ENCODE data around the gene GPANK1.

Gene GPANK1

DNA sequence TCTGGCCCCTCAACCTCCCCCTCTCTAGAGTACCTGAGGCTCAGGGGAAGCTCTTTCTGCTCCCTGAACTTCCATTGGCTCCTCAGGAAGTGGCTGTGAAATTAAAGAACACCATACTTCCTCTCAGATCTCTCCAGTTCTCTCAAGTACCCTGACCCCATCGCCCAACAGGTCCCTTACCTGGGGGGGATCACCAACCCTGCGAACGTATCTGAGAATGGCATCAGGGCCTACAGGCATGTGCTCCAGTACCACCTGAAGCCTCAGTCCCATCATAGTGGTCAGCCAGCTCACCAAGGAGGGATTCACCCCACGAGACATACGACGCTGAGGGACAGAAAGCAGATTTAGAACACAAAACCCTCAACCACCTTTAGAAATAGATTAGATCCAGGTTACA is 24.2 kb downstream of the GPANK1 start:
- Histone ChIP-seq H3K9ac (ENCODE audit: low read length) (no peak overlapping the region), H3K4me1 (ENCODE audit: control insufficient read depth, insufficient read depth, low read length) (no peaks in the 10 kb centered on the region), H3K27me3 (ENCODE audit: control insufficient read depth, insufficient read depth, low read length) (no peaks in the 10 kb centered on the region), H3K36me3 (ENCODE audit: control insufficient read depth, insufficient read depth, low read length) (peaks cover 35% of the 10 kb centered on the region), H3K4me3 (ENCODE audit: low read length) (no peak overlapping the region), H3K9me3 (ENCODE audit: control insufficient read depth, low read length) (no peaks in the 10 kb centered on the region)

DNA sequence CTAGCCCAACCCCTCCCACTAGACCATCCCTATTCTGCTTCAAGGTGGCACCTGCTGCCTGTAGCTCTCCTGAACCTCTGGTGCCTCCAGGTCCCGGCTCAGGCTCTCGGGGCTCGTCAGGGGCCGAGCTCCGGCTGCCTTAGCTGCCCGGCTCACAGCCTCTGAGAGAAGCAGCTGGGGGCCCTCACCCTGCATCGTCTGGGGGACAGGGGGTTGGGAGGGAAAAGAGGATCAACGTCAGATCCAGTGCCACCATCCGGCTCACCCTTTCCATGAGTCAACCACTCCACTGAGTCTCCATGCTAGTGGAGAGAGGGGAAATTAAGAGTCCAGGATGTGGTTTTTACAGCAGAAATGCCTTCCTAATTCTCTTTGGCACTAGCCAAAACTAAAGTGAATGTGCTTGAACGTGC is 25.3 kb downstream of the GPANK1 start:
- no peak overlapping the region for H3K9ac ChIP-seq (ENCODE audit: low read length)
- H3K4me1 ChIP-seq (ENCODE audit: control insufficient read depth, insufficient read depth, low read length), result no peaks in the 10 kb centered on the region
- H3K9me3 ChIP-seq (ENCODE audit: control insufficient read depth, low read length), result no peaks in the 10 kb centered on the region
- H3K36me3 ChIP-seq (ENCODE audit: control insufficient read depth, insufficient read depth, low read length), result peaks cover 25% of the 10 kb centered on the region
- no peaks in the 10 kb centered on the region for H3K27me3 ChIP-seq (ENCODE audit: control insufficient read depth, insufficient read depth, low read length)
- no peak overlapping the region for H3K4me3 ChIP-seq (ENCODE audit: low read length)

DNA sequence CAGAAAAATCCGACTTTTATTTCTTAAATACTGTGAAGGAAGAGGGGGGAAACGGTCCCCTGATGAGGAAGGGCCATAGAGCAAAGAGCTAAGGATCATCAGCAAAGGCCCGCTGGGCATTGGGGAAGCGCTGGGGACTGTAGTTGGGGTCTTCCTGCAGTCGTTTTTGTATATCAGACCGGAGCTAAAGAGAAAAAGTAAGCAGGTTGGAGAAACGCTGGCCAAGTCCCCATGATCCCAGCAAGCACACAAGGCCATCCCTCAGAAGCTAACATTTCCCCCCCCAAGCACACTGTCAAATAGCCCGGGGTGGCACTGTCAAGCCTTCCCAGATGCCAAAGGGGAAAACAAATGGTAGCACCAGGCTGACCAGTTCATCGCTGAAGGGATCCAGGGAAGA is 25.8 kb downstream of the GPANK1 start:
- H3K36me3 ChIP-seq (ENCODE audit: control insufficient read depth, insufficient read depth, low read length), result peaks cover 22% of the 10 kb centered on the region
- no peak overlapping the region for H3K9ac ChIP-seq (ENCODE audit: low read length)
- H3K4me3 ChIP-seq (ENCODE audit: low read length), result no peak overlapping the region
- H3K4me1 ChIP-seq (ENCODE audit: control insufficient read depth, insufficient read depth, low read length), result no peaks in the 10 kb centered on the region
- no peaks in the 10 kb centered on the region for H3K9me3 ChIP-seq (ENCODE audit: control insufficient read depth, low read length)
- H3K27me3 ChIP-seq (ENCODE audit: control insufficient read depth, insufficient read depth, low read length), result no peaks in the 10 kb centered on the region

DNA sequence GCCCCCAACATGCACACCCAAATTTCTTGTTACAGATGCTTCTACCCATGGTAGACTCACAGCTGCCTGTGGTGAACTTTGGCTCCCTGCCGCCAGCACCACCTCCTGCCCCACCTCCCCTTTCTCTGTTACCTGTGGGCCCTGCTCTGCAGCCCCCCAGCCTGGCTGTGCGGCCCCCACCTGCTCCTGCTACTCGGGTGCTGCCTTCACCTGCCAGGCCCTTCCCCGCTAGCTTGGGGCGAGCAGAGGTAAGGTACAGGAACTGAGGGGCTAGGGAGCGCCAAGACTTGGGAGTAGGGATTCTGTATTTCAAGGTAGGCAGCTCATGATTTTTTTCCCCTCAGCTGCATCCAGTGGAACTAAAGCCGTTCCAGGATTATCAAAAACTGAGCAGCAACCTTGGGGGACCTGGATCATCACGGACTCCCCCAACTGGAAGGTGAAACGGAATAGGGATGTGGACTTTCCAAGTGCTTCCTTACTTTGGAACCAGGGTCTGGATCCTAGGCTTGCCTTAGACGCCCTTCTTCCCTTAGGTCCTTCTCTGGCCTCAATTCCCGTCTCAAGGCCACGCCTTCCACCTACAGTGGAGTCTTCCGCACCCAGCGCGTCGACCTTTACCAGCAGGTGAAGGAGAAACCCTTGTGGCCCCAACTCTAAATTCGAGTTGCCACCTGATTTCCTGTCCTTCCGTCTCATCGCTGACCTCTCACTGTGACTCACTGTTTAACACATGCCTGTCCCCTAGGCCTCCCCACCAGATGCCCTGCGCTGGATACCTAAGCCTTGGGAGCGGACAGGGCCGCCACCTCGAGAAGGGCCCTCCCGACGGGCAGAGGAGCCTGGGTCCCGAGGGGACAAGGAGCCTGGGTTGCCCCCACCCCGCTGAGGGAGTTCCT is 27.9 kb downstream of the GPANK1 start:
- H3K4me3 ChIP-seq (ENCODE audit: low read length), result no peak overlapping the region
- no peaks in the 10 kb centered on the region for H3K4me1 ChIP-seq (ENCODE audit: control insufficient read depth, insufficient read depth, low read length)
- peaks cover 20% of the 10 kb centered on the region for H3K36me3 ChIP-seq (ENCODE audit: control insufficient read depth, insufficient read depth, low read length)
- H3K27me3 ChIP-seq (ENCODE audit: control insufficient read depth, insufficient read depth, low read length), result no peaks in the 10 kb centered on the region
- H3K9ac ChIP-seq (ENCODE audit: low read length), result no peak overlapping the region
- no peaks in the 10 kb centered on the region for H3K9me3 ChIP-seq (ENCODE audit: control insufficient read depth, low read length)

DNA sequence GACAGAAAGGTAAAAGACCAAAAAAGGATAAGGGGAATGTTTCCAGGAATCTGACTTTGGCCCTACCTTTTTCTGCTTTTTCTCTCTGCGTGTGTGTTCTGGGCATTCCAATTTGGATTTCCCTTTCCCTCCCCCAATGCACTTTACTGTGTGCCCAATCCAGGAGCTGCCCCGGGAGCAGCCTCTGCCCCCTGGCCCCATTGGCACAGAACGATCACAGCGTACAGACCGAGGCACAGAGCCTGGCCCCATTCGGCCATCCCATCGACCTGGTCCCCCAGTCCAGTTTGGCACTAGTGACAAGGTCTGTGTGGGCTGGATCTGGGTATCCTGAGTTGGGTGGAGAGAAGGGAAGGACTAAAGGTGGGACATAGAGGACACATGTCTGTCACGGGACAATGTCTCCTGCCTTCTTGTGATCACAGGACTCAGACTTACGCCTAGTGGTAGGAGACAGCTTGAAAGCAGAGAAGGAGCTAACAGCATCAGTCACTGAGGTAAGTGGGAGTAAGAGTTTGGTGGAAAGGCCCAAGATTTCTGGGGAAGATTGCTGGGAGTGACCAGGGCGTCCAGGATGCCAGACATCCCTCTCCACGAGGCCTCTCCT is 29.7 kb downstream of the GPANK1 start:
- Histone ChIP-seq H3K36me3 (ENCODE audit: control insufficient read depth, insufficient read depth, low read length) (peaks cover 22% of the 10 kb centered on the region), H3K4me3 (ENCODE audit: low read length) (no peak overlapping the region), H3K4me1 (ENCODE audit: control insufficient read depth, insufficient read depth, low read length) (no peaks in the 10 kb centered on the region), H3K27me3 (ENCODE audit: control insufficient read depth, insufficient read depth, low read length) (no peaks in the 10 kb centered on the region), H3K9me3 (ENCODE audit: control insufficient read depth, low read length) (no peaks in the 10 kb centered on the region), H3K9ac (ENCODE audit: low read length) (no peak overlapping the region)

DNA sequence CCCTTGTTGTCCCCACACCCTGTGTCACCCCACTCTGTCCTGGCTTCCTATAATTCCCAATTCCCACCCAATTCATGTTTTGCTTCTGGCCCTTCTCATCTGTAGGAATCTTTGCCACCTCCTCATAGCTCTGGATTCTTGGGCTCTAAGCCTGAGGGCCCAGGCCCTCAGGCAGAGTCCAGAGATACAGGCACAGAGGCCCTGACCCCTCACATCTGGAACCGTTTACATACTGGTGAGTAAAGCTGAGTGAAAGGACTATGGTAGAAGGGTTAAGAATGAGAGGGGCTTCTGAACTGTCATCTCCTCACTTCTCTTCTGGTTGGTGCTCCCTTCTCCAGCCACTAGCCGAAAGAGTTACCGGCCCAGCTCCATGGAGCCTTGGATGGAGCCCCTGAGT is 30.7 kb downstream of the GPANK1 start:
- Histone ChIP-seq H3K4me1 (ENCODE audit: control insufficient read depth, insufficient read depth, low read length) (no peaks in the 10 kb centered on the region), H3K9me3 (ENCODE audit: control insufficient read depth, low read length) (no peaks in the 10 kb centered on the region), H3K27me3 (ENCODE audit: control insufficient read depth, insufficient read depth, low read length) (no peaks in the 10 kb centered on the region), H3K36me3 (ENCODE audit: control insufficient read depth, insufficient read depth, low read length) (peaks cover 13% of the 10 kb centered on the region), H3K4me3 (ENCODE audit: low read length) (no peak overlapping the region), H3K9ac (ENCODE audit: low read length) (no peak overlapping the region)

DNA sequence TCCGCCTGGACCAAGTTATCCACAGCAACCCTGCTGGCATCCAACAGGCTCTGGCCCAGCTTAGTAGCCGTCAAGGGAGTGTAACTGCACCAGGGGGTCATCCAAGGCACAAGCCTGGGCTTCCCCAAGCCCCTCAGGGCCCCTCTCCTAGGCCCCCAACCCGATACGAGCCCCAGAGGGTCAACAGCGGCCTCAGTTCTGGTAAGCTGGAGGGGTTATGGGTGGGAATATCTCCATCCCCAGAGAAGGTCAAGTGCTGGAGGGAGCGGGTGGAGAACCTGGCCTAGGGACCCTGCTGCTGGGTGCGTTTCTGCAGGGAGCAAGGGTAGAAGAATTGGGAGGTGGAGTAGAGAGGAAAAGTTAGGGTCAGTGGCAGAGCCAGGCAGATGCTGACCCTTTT is 31.4 kb downstream of the GPANK1 start:
- H3K36me3 ChIP-seq (ENCODE audit: control insufficient read depth, insufficient read depth, low read length), result peaks cover 12% of the 10 kb centered on the region
- no peaks in the 10 kb centered on the region for H3K9me3 ChIP-seq (ENCODE audit: control insufficient read depth, low read length)
- H3K4me3 ChIP-seq (ENCODE audit: low read length), result no peak overlapping the region
- no peaks in the 10 kb centered on the region for H3K27me3 ChIP-seq (ENCODE audit: control insufficient read depth, insufficient read depth, low read length)
- no peaks in the 10 kb centered on the region for H3K4me1 ChIP-seq (ENCODE audit: control insufficient read depth, insufficient read depth, low read length)
- no peak overlapping the region for H3K9ac ChIP-seq (ENCODE audit: low read length)

DNA sequence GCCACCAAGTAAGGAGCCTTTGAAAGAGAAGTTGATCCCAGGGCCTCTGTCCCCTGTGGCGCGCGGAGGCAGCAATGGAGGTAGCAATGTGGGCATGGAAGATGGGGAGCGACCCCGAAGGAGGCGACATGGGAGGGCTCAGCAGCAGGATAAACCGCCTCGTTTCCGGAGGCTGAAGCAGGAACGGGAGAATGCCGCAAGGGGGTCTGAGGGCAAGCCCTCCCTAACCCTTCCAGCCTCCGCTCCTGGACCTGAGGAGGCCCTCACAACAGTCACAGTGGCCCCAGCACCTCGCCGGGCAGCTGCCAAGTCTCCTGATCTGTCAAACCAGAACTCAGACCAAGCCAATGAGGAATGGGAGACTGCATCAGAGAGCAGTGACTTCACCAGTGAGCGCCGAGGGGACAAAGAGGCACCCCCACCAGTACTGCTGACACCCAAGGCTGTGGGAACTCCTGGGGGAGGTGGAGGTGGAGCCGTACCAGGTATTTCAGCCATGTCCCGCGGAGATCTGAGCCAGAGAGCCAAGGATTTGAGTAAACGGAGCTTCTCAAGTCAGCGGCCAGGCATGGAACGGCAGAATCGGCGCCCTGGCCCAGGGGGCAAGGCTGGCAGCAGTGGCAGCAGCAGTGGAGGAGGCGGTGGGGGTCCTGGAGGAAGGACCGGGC is 32.4 kb downstream of the GPANK1 start:
- H3K36me3 ChIP-seq (ENCODE audit: control insufficient read depth, insufficient read depth, low read length), result peaks cover 17% of the 10 kb centered on the region
- no peak overlapping the region for H3K9ac ChIP-seq (ENCODE audit: low read length)
- H3K27me3 ChIP-seq (ENCODE audit: control insufficient read depth, insufficient read depth, low read length), result no peaks in the 10 kb centered on the region
- no peaks in the 10 kb centered on the region for H3K4me1 ChIP-seq (ENCODE audit: control insufficient read depth, insufficient read depth, low read length)
- H3K4me3 ChIP-seq (ENCODE audit: low read length), result no peak overlapping the region
- H3K9me3 ChIP-seq (ENCODE audit: control insufficient read depth, low read length), result no peaks in the 10 kb centered on the region

DNA sequence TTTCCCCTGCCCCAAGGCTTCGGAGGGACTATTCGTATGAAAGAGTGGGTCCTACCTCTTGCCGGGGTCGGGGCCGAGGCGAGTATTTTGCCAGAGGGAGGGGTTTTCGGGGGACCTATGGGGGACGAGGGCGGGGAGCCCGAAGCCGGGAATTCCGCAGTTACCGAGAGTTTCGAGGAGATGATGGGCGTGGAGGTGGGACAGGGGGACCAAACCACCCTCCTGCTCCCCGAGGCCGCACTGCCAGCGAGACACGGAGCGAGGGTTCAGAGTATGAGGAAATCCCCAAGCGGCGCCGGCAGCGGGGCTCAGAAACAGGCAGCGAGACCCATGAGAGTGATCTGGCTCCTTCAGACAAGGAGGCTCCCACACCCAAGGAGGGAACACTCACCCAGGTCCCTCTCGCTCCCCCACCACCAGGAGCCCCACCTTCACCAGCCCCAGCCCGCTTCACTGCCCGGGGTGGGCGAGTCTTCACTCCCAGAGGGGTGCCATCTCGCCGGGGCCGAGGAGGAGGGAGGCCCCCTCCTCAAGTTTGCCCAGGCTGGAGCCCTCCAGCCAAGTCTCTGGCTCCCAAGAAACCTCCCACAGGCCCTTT is 33.0 kb downstream of the GPANK1 start:
- Histone ChIP-seq H3K4me3 (ENCODE audit: low read length) (no peak overlapping the region), H3K4me1 (ENCODE audit: control insufficient read depth, insufficient read depth, low read length) (no peaks in the 10 kb centered on the region), H3K36me3 (ENCODE audit: control insufficient read depth, insufficient read depth, low read length) (peaks cover 20% of the 10 kb centered on the region), H3K9ac (ENCODE audit: low read length) (no peak overlapping the region), H3K9me3 (ENCODE audit: control insufficient read depth, low read length) (no peaks in the 10 kb centered on the region), H3K27me3 (ENCODE audit: control insufficient read depth, insufficient read depth, low read length) (no peaks in the 10 kb centered on the region)

DNA sequence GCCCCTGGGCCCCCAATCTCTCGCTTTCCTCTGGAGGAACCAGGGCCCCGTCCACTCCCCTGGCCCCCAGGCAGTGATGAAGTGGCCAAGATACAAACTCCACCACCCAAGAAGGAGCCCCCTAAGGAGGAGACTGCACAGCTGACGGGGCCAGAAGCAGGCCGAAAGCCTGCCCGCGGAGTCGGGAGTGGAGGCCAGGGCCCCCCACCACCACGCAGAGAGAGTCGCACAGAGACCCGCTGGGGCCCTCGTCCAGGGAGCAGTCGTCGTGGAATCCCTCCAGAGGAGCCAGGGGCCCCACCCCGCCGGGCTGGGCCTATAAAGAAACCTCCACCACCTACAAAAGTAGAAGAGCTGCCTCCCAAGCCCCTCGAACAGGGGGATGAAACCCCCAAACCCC is 33.6 kb downstream of the GPANK1 start:
- H3K4me3 ChIP-seq (ENCODE audit: low read length), result no peak overlapping the region
- H3K9me3 ChIP-seq (ENCODE audit: control insufficient read depth, low read length), result no peaks in the 10 kb centered on the region
- H3K4me1 ChIP-seq (ENCODE audit: control insufficient read depth, insufficient read depth, low read length), result no peaks in the 10 kb centered on the region
- H3K9ac ChIP-seq (ENCODE audit: low read length), result no peak overlapping the region
- no peaks in the 10 kb centered on the region for H3K27me3 ChIP-seq (ENCODE audit: control insufficient read depth, insufficient read depth, low read length)
- peaks cover 25% of the 10 kb centered on the region for H3K36me3 ChIP-seq (ENCODE audit: control insufficient read depth, insufficient read depth, low read length)

DNA sequence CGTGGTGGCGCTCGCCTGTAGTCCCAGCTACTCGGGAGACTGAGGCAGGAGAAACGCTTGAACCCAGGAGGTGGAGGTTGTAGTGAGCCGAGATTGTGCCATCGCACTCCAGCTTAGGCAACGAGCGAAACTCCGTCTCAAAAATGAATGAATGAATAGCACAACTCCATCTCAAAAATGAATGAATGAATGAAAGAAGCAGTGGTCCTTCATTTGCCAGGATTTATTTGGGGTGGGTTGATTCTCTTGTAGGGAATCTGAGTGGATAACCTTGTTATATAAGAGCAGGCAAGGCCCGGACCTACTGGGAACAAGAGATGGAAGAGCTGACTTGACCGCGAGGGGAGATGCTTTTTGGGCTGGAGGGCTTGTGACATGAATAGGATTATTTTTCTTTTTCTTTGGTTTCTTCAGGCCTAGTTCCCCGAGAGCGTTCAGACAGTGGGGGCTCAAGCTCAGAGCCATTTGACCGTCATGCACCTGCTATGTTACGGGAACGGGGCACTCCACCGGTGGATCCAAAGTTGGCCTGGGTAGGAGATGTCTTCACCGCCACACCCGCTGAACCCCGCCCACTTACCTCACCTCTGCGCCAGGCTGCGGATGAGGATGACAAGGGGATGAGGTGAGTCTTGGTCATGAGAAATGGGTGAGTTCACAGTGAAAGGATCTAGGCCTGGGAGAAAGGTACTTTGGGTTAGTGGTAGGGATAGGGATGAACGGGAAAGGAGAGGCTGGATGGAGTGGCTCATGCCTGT is 34.4 kb downstream of the GPANK1 start:
- Histone ChIP-seq H3K36me3 (ENCODE audit: control insufficient read depth, insufficient read depth, low read length) (peaks cover 29% of the 10 kb centered on the region), H3K9ac (ENCODE audit: low read length) (no peak overlapping the region), H3K27me3 (ENCODE audit: control insufficient read depth, insufficient read depth, low read length) (no peaks in the 10 kb centered on the region), H3K4me3 (ENCODE audit: low read length) (no peak overlapping the region), H3K4me1 (ENCODE audit: control insufficient read depth, insufficient read depth, low read length) (no peaks in the 10 kb centered on the region), H3K9me3 (ENCODE audit: control insufficient read depth, low read length) (no peaks in the 10 kb centered on the region)
